PC-3 (cell line): Measurements from ENCODE around the gene DHFR. TPM values are rescaled to one million over a fixed set of nuclear protein-coding genes. Genes with fewer than 3 reads are reported as not detected.
"Not testable (repeated sequence)": the region's sequence is repeated elsewhere in the genome, so short reads cannot be mapped to it uniquely, and the experiment has no call there.

ENCODE experiments used
- ATAC-seq: fragments of 200-7000 bp; cut with Tn5 transposase; 2 replicates; pipeline ENCODE4 v1.9.1; 2020; ENCODE audit warnings: mild to moderate bottlenecking, moderate library complexity
- BruUV-seq: library from RNA; stranded (reverse); fragments of 400-500 nt; replicated peaks from 2 replicates; lab custom pipeline; 2021; lab: Mats Ljungman, UMichigan
- CTCF ChIA-PET: fragments of 300-600 bp; sonication (Branson Sonifier 250); formaldehyde crosslinking; loops from one replicate; lab custom pipeline; 2022; ENCODE audit warnings: antibody characterized with exemption; lab: Charles Lee
- POLR2A ChIA-PET: fragments of 300-600 bp; sonication (Branson Sonifier 250); formaldehyde crosslinking; loops from one replicate; lab custom pipeline; 2022; ENCODE audit warnings: antibody characterized with exemption; ENCODE audit not compliant: unreplicated experiment; lab: Charles Lee
- DNase-seq: peaks from one replicate; pipeline ENCODE4 v3.0.0-alpha.2; 2015
- H2AFZ ChIP-seq: fragments of 300-600 bp; sonication (generic); 2 replicates; pipeline ENCODE4 v1.6.0; 2016; ENCODE audit warnings: antibody characterized with exemption, low read length
- H3F3A ChIP-seq: fragments of 300-600 bp; sonication (generic); one replicate; pipeline ENCODE4 v1.6.0; 2017; ENCODE audit warnings: antibody characterized with exemption, low read length, control low read depth, mild to moderate bottlenecking; ENCODE audit not compliant: unreplicated experiment
- H3K27ac ChIP-seq: fragments of 300-600 bp; sonication (generic); 2 replicates; pipeline ENCODE4 v1.5.1; 2016; ENCODE audit warnings: mild to moderate bottlenecking, low read length
- H3K27me3 ChIP-seq: fragments of 300-600 bp; sonication (generic); 2 replicates; pipeline ENCODE4 v1.6.1; 2016; ENCODE audit warnings: low read length, mixed read lengths
- H3K36me3 ChIP-seq: fragments of 300-600 bp; sonication (generic); 2 replicates; pipeline ENCODE4 v1.6.1; 2016; ENCODE audit warnings: low read depth, mixed run types, low read length, mixed read lengths
- H3K4me1 ChIP-seq: fragments of 300-600 bp; sonication (generic); 2 replicates; pipeline ENCODE4 v1.5.1; 2016; ENCODE audit warnings: low read length; ENCODE audit not compliant: insufficient read depth
- H3K4me2 ChIP-seq: fragments of 300-600 bp; sonication (generic); 2 replicates; pipeline ENCODE4 v1.6.0; 2016; ENCODE audit warnings: low read length
- H3K4me3 ChIP-seq: fragments of 300-600 bp; sonication (generic); 2 replicates; pipeline ENCODE4 v1.5.1; 2016; ENCODE audit warnings: mild to moderate bottlenecking, low read length, mixed read lengths
- H3K79me2 ChIP-seq: fragments of 300-600 bp; sonication (generic); 2 replicates; pipeline ENCODE4 v1.6.1; 2017; ENCODE audit warnings: low read length, mixed read lengths
- H3K9ac ChIP-seq: fragments of 300-600 bp; sonication (generic); 2 replicates; pipeline ENCODE4 v1.6.0; 2016; ENCODE audit warnings: mild to moderate bottlenecking, low read length
- H3K9me2 ChIP-seq: fragments of 300-600 bp; sonication (generic); replicated peaks from 2 replicates; pipeline ENCODE4 v1.6.1; 2016; ENCODE audit warnings: mixed run types, low read length, mixed read lengths
- H3K9me3 ChIP-seq: fragments of 300-600 bp; sonication (generic); 2 replicates; pipeline ENCODE4 v1.6.1; 2016; ENCODE audit warnings: low read length, mixed read lengths
- H4K20me1 ChIP-seq: fragments of 300-600 bp; sonication (generic); 2 replicates; pipeline ENCODE4 v1.6.1; 2016; ENCODE audit warnings: low read length, mixed read lengths
- CTCF ChIP-seq: fragments of 300-600 bp; sonication (generic); conservative IDR thresholded peaks from 2 replicates; pipeline ENCODE4 v1.5.1; 2017; ENCODE audit warnings: antibody characterized with exemption, low read depth, mild to moderate bottlenecking, low read length
- EZH2 ChIP-seq: fragments of 300-600 bp; sonication (generic); IDR thresholded peaks from one replicate; pipeline ENCODE4 v1.6.1; 2017; ENCODE audit warnings: antibody characterized with exemption, mild to moderate bottlenecking, low read length; ENCODE audit not compliant: unreplicated experiment
- EZH2phosphoT487 ChIP-seq: fragments of 300-600 bp; sonication (generic); IDR thresholded peaks from 2 replicates; pipeline ENCODE4 v1.6.1; 2018; ENCODE audit warnings: mild to moderate bottlenecking, antibody characterized with exemption, low read length, borderline replicate concordance
- intact Hi-C: fragments of 100-400 bp; cut with micrococcal nuclease; formaldehyde crosslinking; loops from 2 replicates; pipeline ENCODE4 v1.9.0; 2023
- total RNA-seq: library from RNA; depleted of rRNA; stranded (reverse); fragments of >200 nt; gene quantifications from 2 replicates; pipeline ENCODE4 v1.2.3, GENCODE V29; 2014

The DHFR gene
- total RNA-seq, 1 experiment from 2014 or later = 22.0 TPM

- H3K4me3 ChIP-seq = no peak overlapping the region
- no peaks in the 10 kb centered on the region for H3K9me2 ChIP-seq
- no peak for TF ChIP-seq EZH2phosphoT487
- no peak for TF ChIP-seq CTCF
- TF ChIP-seq EZH2 = no peak
- H4K20me1 ChIP-seq = no peaks in the 10 kb centered on the region
- no peaks in the 10 kb centered on the region for H3K9me3 ChIP-seq
- POLR2A ChIA-PET = interaction anchor here (0.7 kb wide), 1 partner anchor 660 kb away, joined by 3 read pairs; no protein-coding TSS in a partner anchor
- no peaks in the 10 kb centered on the region for H3K4me1 ChIP-seq
- H3K36me3 ChIP-seq = no peaks in the 10 kb centered on the region; the same call in none of the 2 replicates
- H3K27me3 ChIP-seq = no peaks in the 10 kb centered on the region
- CTCF ChIA-PET = no interaction called here
- DNase-seq (no peak), ATAC-seq (no peak)
- H2AFZ ChIP-seq = no peak overlapping the region
- no peaks in the 10 kb centered on the region for H3F3A ChIP-seq
- intact Hi-C loops = no loop called here
- H3K79me2 ChIP-seq = no peaks in the 10 kb centered on the region
- H3K4me2 ChIP-seq = no peak overlapping the region
- no TSS peak for BruUV-seq
- H3K27ac ChIP-seq = no peak overlapping the region
- H3K9ac ChIP-seq = no peak overlapping the region
These were observed 12.6 kb upstream of the DHFR start for GRCh38 chr5:80667384-80667783.

GRCh38 chr5:80665057-80665456 lies 10.3 kb upstream of the DHFR start:
- no peak overlapping the region for H3K27ac ChIP-seq
- no peaks in the 10 kb centered on the region for H4K20me1 ChIP-seq
- H3K4me1 ChIP-seq = no peaks in the 10 kb centered on the region
- no peak overlapping the region for H3K4me2 ChIP-seq
- H3K9me2 ChIP-seq = no peaks in the 10 kb centered on the region
- no peak overlapping the region for H2AFZ ChIP-seq
- H3K9me3 ChIP-seq = no peaks in the 10 kb centered on the region
- POLR2A ChIA-PET = no interaction called here
- H3K9ac ChIP-seq = no peak overlapping the region
- H3K79me2 ChIP-seq = no peaks in the 10 kb centered on the region
- no peak for DNase-seq
- no TSS peak for BruUV-seq
- CTCF ChIA-PET = no interaction called here
- TF ChIP-seq EZH2 (no peak), EZH2phosphoT487 (no peak), CTCF (no peak)
- intact Hi-C loops = no loop called here
- H3K36me3 ChIP-seq = no peaks in the 10 kb centered on the region; the same call in none of the 2 replicates
- H3F3A ChIP-seq = no peaks in the 10 kb centered on the region
- no peaks in the 10 kb centered on the region for H3K27me3 ChIP-seq
- no peak for ATAC-seq
- H3K4me3 ChIP-seq = no peak overlapping the region

GRCh38 chr5:80662108-80662507 lies 7.3 kb upstream of the DHFR start:
- Histone ChIP-seq H3K79me2 (no peaks in the 10 kb centered on the region), H2AFZ (no peak overlapping the region), H3K4me3 (no peak overlapping the region), H3K4me1 (no peaks in the 10 kb centered on the region), H3K9me2 (no peaks in the 10 kb centered on the region), H3K9me3 (no peaks in the 10 kb centered on the region), H3F3A (no peaks in the 10 kb centered on the region), H4K20me1 (no peaks in the 10 kb centered on the region), H3K27ac (no peak overlapping the region), H3K4me2 (no peak overlapping the region), H3K9ac (no peak overlapping the region), H3K36me3 (peaks cover 6% of the 10 kb centered on the region), H3K27me3 (no peaks in the 10 kb centered on the region)
- ChIA-PET CTCF (no interaction called here), POLR2A (no interaction called here)
- ATAC-seq (no peak; the same call in 1 of the 2 replicates), DNase-seq (peak; percentile 12)
- BruUV-seq = no TSS peak
- intact Hi-C loops = no loop called here
- TF ChIP-seq EZH2 (no peak), CTCF (no peak), EZH2phosphoT487 (no peak)

GRCh38 chr5:80660661-80661060 lies 5.9 kb upstream of the DHFR start:
- H3K4me3 ChIP-seq, H3K36me3 ChIP-seq, H3K27ac ChIP-seq, H3K9me2 ChIP-seq, H3K4me1 ChIP-seq, H2AFZ ChIP-seq, H3K4me2 ChIP-seq, DNase-seq, intact Hi-C loops, BruUV-seq, CTCF ChIA-PET, POLR2A ChIA-PET, H3K27me3 ChIP-seq, H3K9ac ChIP-seq, H3F3A ChIP-seq, H4K20me1 ChIP-seq, ATAC-seq, H3K9me3 ChIP-seq: not testable (repeated sequence)
- peaks cover 10% of the 10 kb centered on the region for H3K79me2 ChIP-seq
